ENCODE measurements around the gene PEG3.
"Not testable (repeated sequence)": the region's sequence is repeated elsewhere in the genome, so short reads cannot be mapped to it uniquely, and the experiment has no call there.

The PEG3 gene

DNA sequence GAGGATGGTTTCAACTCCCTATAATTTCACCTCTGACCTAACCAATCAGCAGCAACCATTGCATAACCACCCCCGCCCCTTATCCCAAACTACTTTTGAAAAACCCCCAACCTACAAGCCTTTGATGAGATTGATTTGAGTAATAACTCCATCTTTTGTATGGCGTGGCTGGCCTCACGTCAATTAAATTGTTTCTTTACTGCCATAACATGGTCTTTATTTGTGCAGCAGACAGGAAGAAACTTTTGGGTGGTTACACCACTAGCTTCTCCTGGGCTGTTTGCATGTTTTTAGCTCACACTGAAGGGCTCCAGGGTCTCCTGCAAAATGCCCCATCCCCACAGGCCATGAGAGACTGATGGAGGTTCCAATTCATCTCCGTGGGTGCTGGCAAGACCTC is 34.0 kb upstream of the PEG3 start:
- no peak for DNase-seq (ENCODE audit: low spot score)
- TF ChIP-seq, protein P1, sequence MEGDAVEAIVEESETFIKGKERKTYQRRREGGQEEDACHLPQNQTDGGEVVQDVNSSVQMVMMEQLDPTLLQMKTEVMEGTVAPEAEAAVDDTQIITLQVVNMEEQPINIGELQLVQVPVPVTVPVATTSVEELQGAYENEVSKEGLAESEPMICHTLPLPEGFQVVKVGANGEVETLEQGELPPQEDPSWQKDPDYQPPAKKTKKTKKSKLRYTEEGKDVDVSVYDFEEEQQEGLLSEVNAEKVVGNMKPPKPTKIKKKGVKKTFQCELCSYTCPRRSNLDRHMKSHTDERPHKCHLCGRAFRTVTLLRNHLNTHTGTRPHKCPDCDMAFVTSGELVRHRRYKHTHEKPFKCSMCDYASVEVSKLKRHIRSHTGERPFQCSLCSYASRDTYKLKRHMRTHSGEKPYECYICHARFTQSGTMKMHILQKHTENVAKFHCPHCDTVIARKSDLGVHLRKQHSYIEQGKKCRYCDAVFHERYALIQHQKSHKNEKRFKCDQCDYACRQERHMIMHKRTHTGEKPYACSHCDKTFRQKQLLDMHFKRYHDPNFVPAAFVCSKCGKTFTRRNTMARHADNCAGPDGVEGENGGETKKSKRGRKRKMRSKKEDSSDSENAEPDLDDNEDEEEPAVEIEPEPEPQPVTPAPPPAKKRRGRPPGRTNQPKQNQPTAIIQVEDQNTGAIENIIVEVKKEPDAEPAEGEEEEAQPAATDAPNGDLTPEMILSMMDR (IDR thresholded peaks at IDR 0.05; ENCODE audit: extremely low read depth, missing control alignments) = no peak

DNA sequence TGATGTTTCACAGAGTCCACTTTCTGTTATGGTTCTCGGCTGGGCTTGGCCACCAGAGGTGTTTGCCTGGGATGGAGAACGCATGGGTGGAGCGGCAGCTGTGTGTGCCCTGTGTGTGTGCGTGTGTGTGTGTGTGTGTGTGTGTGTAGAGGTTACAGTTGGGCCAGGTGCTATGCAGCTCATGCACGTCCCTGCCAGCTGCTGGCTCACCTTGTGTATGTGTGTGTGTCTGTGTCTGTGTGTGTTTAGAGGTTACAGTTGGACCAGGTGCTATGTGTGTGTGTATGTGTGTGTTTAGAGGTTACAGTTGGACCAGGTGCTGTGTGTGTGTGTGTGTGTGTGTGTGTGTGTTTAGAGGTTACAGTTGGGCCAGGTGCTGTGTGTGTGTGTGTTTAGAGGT is 33.0 kb upstream of the PEG3 start:
- TF ChIP-seq, protein P1 (IDR thresholded peaks at IDR 0.05; ENCODE audit: extremely low read depth, missing control alignments) = no peak
- no peak for DNase-seq (ENCODE audit: low spot score)

DNA sequence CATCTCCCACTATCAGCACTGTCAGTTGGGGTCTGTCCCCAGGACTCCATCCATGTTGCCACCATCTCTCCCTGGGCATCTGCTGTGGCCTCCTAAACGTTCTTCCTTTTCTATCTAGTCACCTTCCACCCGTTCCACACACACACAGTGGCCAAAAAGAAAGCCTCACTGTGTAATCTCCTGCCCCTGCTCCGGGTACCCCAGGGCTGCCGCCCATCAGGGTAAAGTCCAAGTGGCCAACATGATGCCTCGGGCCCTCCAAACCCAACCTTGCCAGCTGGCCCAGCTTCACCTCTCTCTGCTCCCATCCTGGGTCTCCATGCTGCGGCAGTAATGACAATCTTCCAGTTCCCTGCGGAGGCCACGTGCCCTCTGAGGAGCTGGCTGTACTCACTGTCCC is 29.4 kb upstream of the PEG3 start:
- TF ChIP-seq, protein P1 (IDR thresholded peaks at IDR 0.05; ENCODE audit: extremely low read depth, missing control alignments) = no peak
- no peak for DNase-seq (ENCODE audit: low spot score)

GRCh38 chr19:56868446-56868845 is 27.9 kb upstream of the PEG3 start:
- TF ChIP-seq, protein P1 (IDR thresholded peaks at IDR 0.05; ENCODE audit: extremely low read depth, missing control alignments) = no peak
- DNase-seq (ENCODE audit: low spot score) = no peak

DNA sequence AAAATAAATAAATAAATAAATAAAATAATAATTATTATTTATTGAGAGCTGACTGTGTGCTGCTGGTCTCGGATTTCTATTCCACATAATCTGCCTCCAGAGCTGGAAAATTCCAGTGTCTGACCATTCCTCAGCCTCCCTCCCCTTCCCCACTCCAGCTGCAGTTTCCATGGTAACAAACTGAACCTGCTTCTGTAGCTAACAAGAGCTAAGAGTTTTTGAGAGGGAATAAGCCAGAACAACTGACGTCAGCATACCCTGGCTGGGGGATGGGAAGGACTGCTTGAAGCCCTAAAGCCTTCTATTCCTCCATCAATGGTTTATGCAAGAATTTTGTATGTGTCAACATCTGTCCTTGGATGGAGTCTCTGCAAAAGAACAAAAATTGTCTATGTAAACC is 26.0 kb upstream of the PEG3 start:
- no peak for DNase-seq (ENCODE audit: low spot score)
- TF ChIP-seq, protein P1 (IDR thresholded peaks at IDR 0.05; ENCODE audit: extremely low read depth, missing control alignments) = no peak

GRCh38 chr19:56864443-56865125 is 24.1 kb upstream of the PEG3 start:
- DNase-seq (ENCODE audit: low spot score) = no peak
- TF ChIP-seq, protein P1 (IDR thresholded peaks at IDR 0.05; ENCODE audit: extremely low read depth, missing control alignments) = no peak

DNA sequence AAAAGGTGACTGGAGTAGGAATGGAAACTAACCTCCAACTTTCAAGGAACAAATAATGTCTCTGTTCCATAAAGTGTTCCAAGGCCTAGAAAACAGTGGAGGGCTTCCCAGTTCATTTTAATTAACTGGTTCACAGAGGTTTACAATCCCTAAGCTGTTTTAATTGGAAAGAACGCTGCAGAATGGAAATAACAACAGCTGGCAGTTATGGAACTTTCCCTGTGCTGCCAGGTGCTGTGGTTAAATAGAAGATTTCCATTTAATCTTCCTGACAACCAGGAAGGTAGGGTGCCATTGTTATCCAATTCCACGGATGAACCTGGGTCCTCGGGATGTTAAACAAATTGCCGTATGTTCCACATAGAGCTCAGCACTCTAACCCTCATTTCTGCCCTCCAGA is 22.2 kb upstream of the PEG3 start:
- TF ChIP-seq, protein P1 (IDR thresholded peaks at IDR 0.05; ENCODE audit: extremely low read depth, missing control alignments) = no peak
- DNase-seq (ENCODE audit: low spot score) = no peak

- not testable (repeated sequence) for DNase-seq (ENCODE audit: low spot score)
Observed at GRCh38 chr19:56860409-56860808, 19.9 kb upstream of the PEG3 start.
